GM12891 (cell line): Measurements from ENCODE around the gene GPER1.

ENCODE experiments used
- POLR2A ChIP-seq: IDR thresholded peaks from 2 replicates; pipeline ENCODE4 v1.6.1; 2011; ENCODE audit warnings: low read depth, low read length, control low read depth
- SPI1 ChIP-seq: IDR thresholded peaks from 2 replicates; pipeline ENCODE4 v1.6.1; 2011; ENCODE audit warnings: low read depth, low read length, control low read depth
- TAF1 ChIP-seq: IDR thresholded peaks from 2 replicates; pipeline ENCODE4 v1.6.1; 2011; ENCODE audit warnings: low read depth, low read length, control low read depth

GRCh38 chr7:1113548-1113885 is 25.6 kb downstream of the GPER1 start:
- TF ChIP-seq SPI1 (no peak), POLR2A (no peak), TAF1 (no peak)
